WTC11 (cell line): ENCODE data around the gene ACOXL. TPM values are rescaled to one million over a fixed set of nuclear protein-coding genes. Genes with fewer than 3 reads are reported as not detected.

Source experiments
- AR ChIP-seq: fragments of 250-450 bp; sonication (Bioruptor Pico); IDR thresholded peaks from 2 replicates; pipeline ENCODE4 v1.9.0; 2021; ENCODE audit warnings: mild to moderate bottlenecking
- ATF1 ChIP-seq: sonication (generic); formaldehyde crosslinking; IDR thresholded peaks from 2 replicates; pipeline ENCODE4 v1.8.1; 2023; ENCODE audit warnings: mild to moderate bottlenecking, moderate library complexity, missing genetic modification reagents
- ATF6 ChIP-seq: sonication (generic); formaldehyde crosslinking; IDR thresholded peaks from 2 replicates; pipeline ENCODE4 v1.8.1; 2023; ENCODE audit warnings: mild to moderate bottlenecking, missing genetic modification reagents
- CREB1 ChIP-seq: sonication (generic); formaldehyde crosslinking; IDR thresholded peaks from 2 replicates; pipeline ENCODE4 v1.8.0; 2023; ENCODE audit warnings: mild to moderate bottlenecking, missing genetic modification reagents
- CREM ChIP-seq: sonication (generic); formaldehyde crosslinking; IDR thresholded peaks from 2 replicates; pipeline ENCODE4 v1.8.1; 2022; ENCODE audit warnings: mild to moderate bottlenecking, missing genetic modification reagents, moderate library complexity
- E2F1 ChIP-seq: sonication (generic); formaldehyde crosslinking; IDR thresholded peaks from 2 replicates; pipeline ENCODE4 v1.8.0; 2022; ENCODE audit warnings: mild to moderate bottlenecking, missing genetic modification reagents
- E2F5 ChIP-seq: sonication (generic); formaldehyde crosslinking; IDR thresholded peaks from 2 replicates; pipeline ENCODE4 v1.8.1; 2022; ENCODE audit warnings: mild to moderate bottlenecking, moderate library complexity, missing genetic modification reagents
- ELF4 ChIP-seq: sonication (generic); formaldehyde crosslinking; IDR thresholded peaks from 2 replicates; pipeline ENCODE4 v1.8.1; 2022; ENCODE audit warnings: low read depth, mild to moderate bottlenecking, moderate library complexity, missing genetic modification reagents
- FOXK1 ChIP-seq: sonication (generic); formaldehyde crosslinking; IDR thresholded peaks from 2 replicates; pipeline ENCODE4 v1.8.0; 2022; ENCODE audit warnings: mild to moderate bottlenecking, moderate library complexity, missing genetic modification reagents
- FOXP4 ChIP-seq: sonication (generic); formaldehyde crosslinking; IDR thresholded peaks from 2 replicates; pipeline ENCODE4 v1.8.0; 2022; ENCODE audit warnings: mild to moderate bottlenecking, missing genetic modification reagents
- GRHL2 ChIP-seq: fragments of 250-450 bp; sonication (Bioruptor Pico); IDR thresholded peaks from 2 replicates; pipeline ENCODE4 v1.8.0; 2022; ENCODE audit warnings: mild to moderate bottlenecking, moderate library complexity; ENCODE audit not compliant: insufficient replicate concordance, severe bottlenecking
- HMGA2 ChIP-seq: fragments of 250-450 bp; sonication (Bioruptor Pico); IDR thresholded peaks from 2 replicates; pipeline ENCODE4 v1.4.0; 2021; ENCODE audit warnings: mild to moderate bottlenecking, moderate library complexity
- PRRX2 ChIP-seq: fragments of 250-450 bp; sonication (Bioruptor Pico); IDR thresholded peaks from 2 replicates; pipeline ENCODE4 v1.8.0; 2021; ENCODE audit warnings: mild to moderate bottlenecking
- RORB ChIP-seq: fragments of 250-450 bp; sonication (Bioruptor Pico); IDR thresholded peaks from 2 replicates; pipeline ENCODE4 v1.9.0; 2021; ENCODE audit warnings: mild to moderate bottlenecking
- SMAD4 ChIP-seq: sonication (generic); formaldehyde crosslinking; IDR thresholded peaks from 2 replicates; pipeline ENCODE4 v1.8.0; 2022; ENCODE audit warnings: mild to moderate bottlenecking, missing genetic modification reagents
- TEAD4 ChIP-seq: sonication (generic); formaldehyde crosslinking; IDR thresholded peaks from 2 replicates; pipeline ENCODE4 v1.8.0; 2022; ENCODE audit warnings: mild to moderate bottlenecking, missing genetic modification reagents
- ZBTB21 ChIP-seq: sonication (generic); formaldehyde crosslinking; IDR thresholded peaks from 2 replicates; pipeline ENCODE4 v1.8.1; 2023; ENCODE audit warnings: mild to moderate bottlenecking, missing genetic modification reagents, borderline replicate concordance
- ZNF219 ChIP-seq: sonication (generic); formaldehyde crosslinking; IDR thresholded peaks from 2 replicates; pipeline ENCODE4 v1.8.0; 2023; ENCODE audit warnings: missing genetic modification reagents, mild to moderate bottlenecking, borderline replicate concordance
- ZNF263 ChIP-seq: sonication (generic); formaldehyde crosslinking; IDR thresholded peaks from 2 replicates; pipeline ENCODE4 v1.8.1; 2022; ENCODE audit warnings: low read depth, mild to moderate bottlenecking, moderate library complexity, missing genetic modification reagents
- ZNF423 ChIP-seq: fragments of 250-450 bp; sonication (Bioruptor Pico); IDR thresholded peaks from 2 replicates; pipeline ENCODE4 v2.1.2; 2022; ENCODE audit warnings: mild to moderate bottlenecking, moderate library complexity
- ZNF532 ChIP-seq: fragments of 250-450 bp; sonication (Bioruptor Pico); IDR thresholded peaks from 2 replicates; pipeline ENCODE4 v1.9.0; 2021; ENCODE audit warnings: mild to moderate bottlenecking, borderline replicate concordance
- ZNF671 ChIP-seq: fragments of 250-450 bp; sonication (Bioruptor Pico); IDR thresholded peaks from 2 replicates; pipeline ENCODE4 v1.8.0; 2021; ENCODE audit warnings: mild to moderate bottlenecking
- ZSCAN18 ChIP-seq: fragments of 250-450 bp; sonication (Bioruptor Pico); IDR thresholded peaks from 2 replicates; pipeline ENCODE4 v2.1.2; 2022; ENCODE audit warnings: mild to moderate bottlenecking, moderate library complexity
- total RNA-seq: library from RNA; stranded (reverse); gene quantifications from 3 replicates; pipeline ENCODE4 v1.2.3, GENCODE V29; 2021

Gene ACOXL
- total RNA-seq, 1 experiment from 2014 or later = 14.9 TPM

GRCh38 chr2:110732422-110733413 lies at the start of gene ACOXL (continued):
- no peak for TF ChIP-seq ZSCAN18 (CRISPR knock-in tag)
- TF ChIP-seq RORB (CRISPR knock-in tag) = no peak
- TF ChIP-seq CREB1 = 0 out of 2 replicates have a peak, but pooled peaks have one; percentile 51
- no peak for TF ChIP-seq ELF4 (CRISPR knock-in tag)
- TF ChIP-seq ZNF263 (CRISPR knock-in tag) = 0 out of 2 replicates have a peak, but pooled peaks have one; percentile 52
- no peak for TF ChIP-seq ZNF532
- TF ChIP-seq AR (CRISPR knock-in tag) = no peak
- TF ChIP-seq ZBTB21 (CRISPR knock-in tag) = peak; percentile 14; the same call in 1 of the 2 replicates
- peak; percentile 76 for TF ChIP-seq FOXK1 (CRISPR knock-in tag)
- peak; percentile 60; the same call in 1 of the 2 replicates for TF ChIP-seq CREM
- TF ChIP-seq TEAD4 (CRISPR knock-in tag) = no peak
- TF ChIP-seq ATF1 (CRISPR knock-in tag) = 0 out of 2 replicates have a peak, but pooled peaks have one; percentile 49
- TF ChIP-seq SMAD4 (CRISPR knock-in tag) = no peak
- TF ChIP-seq GRHL2 (CRISPR knock-in tag) = no peak
- no peak for TF ChIP-seq PRRX2 (CRISPR knock-in tag)
- peak; percentile 72 for TF ChIP-seq FOXP4 (CRISPR knock-in tag)
- TF ChIP-seq E2F1 (CRISPR knock-in tag) = no peak
- TF ChIP-seq ATF6 = no peak; the same call in 1 of the 2 replicates
- TF ChIP-seq ZNF423 (CRISPR knock-in tag) = 0 out of 2 replicates have a peak, but pooled peaks have one; percentile 14
- TF ChIP-seq ZNF219 (CRISPR knock-in tag) = peak; percentile 30; the same call in 1 of the 2 replicates
- no peak for TF ChIP-seq HMGA2 (CRISPR knock-in tag)
- no peak for TF ChIP-seq ZNF671 (CRISPR knock-in tag)
- TF ChIP-seq E2F5 (CRISPR knock-in tag) = peak; percentile 65; the same call in 1 of the 2 replicates
